Activated CD8-positive, alpha-beta memory T cell treated with anti-CD3 and anti-CD28 coated beads for 24 hours (primary cell): ENCODE results near the gene RNF112.
A peak's percentile ranks its signal among the peaks of the same experiment; 100 is the strongest.
"Not testable (repeated sequence)": the region's sequence is repeated elsewhere in the genome, so short reads cannot be mapped to it uniquely, and the experiment has no call there.

Experiments used
- DNase-seq: peaks from one replicate; pipeline ENCODE4 v3.0.0-alpha.2; 2020

RNF112 gene

DNA sequence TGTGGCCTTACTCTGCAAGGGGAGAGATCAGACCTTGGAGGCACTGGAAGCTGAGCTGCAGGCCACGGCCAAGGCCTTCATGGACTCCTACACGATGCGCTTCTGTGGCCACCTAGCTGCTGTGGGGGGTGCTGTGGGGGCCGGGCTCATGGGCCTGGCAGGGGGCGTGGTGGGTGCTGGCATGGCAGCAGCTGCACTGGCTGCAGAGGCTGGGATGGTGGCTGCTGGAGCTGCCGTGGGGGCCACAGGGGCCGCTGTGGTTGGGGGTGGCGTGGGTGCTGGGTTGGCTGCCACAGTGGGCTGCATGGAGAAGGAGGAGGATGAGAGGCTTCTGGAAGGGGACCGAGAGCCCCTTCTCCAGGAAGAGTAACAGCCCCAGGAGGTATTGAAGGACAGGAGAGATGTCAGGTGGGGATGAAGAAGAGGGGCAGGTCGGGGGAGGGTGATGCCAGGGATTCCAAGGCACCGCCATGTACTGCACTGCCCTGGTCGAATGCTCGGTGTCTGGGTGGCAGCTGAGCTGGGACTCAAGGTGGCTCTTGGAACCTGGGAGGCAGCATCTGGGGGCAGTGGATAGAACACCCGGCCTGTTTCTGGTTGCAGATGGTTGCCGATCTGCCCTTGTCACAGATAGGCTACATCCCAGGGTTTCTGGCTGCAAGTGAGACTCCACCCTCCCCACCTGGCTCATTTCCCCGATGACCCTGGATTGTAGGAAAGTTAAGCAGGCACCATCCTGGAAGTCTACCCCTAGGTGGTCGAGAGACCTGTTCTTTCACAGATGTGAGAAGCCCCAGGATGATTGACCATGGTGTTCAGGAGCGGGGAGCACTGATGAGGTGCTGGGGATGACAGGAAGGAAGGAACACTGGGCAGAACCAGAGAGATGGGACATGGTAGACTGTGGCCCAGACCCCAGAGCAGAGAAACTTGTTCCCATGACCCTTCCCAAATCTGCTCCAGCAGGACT lies 5.1 kb downstream of the RNF112 start:
- DNase-seq, result no peak

DNA sequence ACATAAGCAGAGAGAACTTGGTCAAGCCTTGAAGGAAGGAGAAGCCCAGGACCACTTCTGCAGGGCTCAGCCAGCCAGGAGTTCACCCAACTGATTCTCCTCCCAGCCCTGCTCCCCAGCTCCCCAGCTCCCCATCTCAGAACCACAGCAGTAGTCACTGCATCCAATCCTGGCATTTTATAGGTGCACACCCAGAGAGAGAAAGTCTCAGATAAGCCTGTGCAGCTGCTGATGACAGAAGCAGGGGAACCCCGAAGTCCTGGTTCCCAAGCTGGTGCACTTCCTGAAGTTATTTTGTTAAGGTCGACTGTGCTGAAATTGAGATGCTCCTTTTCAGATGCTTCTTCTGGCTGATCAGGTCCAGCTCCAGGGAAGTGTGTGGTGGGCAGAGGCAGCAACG lies 6.6 kb downstream of the RNF112 start:
- DNase-seq, result no peak

DNA sequence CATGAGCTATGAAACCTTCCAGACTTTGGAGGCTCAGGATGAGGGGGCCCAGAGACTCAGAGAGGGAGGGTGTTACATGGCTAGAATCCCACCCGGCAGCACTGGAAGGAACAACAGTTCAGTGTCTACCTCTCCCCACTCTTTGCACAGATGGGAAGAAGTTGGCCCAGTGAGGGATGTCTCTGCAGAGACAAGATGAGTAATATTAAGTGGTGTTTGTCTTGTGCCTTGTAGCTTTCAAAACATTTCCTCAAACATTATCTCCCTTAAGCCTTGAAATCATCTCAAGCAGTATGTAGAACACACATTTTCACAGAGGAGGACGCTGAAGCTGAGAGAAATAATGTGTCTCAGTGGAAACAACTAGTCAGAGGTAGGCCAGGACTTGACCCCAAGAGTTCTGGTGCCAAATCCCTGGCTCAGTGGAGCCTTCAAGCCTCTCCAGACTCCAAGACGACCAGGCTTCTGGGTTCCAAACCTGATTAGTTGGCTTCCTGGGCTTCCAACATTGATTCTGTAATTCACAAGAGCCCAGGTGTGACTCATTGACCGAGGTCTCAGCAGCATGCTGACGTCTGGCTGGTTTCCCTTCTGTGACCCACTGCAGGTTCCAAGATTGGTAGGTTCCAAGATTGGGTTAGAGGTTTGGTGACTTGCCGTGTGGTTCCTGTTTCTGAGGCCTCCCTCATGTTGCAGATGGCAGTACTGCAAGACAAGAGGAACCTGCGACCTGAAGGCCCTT lies 7.4 kb downstream of the RNF112 start:
- no peak for DNase-seq

DNA sequence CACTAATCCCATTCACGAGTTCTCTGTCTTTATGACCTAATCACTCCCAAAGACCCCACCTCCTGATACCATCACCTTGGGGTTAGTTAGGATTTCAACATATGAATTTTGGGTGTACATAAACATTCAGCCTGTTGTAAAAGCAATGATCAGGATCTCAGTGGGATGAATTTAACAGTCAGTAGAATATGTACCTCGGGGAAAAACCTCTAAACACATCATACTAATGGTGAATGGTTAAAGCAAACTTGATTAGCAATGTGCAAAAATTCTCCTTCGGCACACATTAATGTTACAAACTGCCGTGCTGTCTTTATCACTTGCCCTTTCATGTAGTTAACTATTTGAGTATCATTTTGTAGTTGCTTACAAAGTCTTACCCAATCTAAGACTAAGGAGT lies 10.2 kb downstream of the RNF112 start:
- DNase-seq, result no peak

DNA sequence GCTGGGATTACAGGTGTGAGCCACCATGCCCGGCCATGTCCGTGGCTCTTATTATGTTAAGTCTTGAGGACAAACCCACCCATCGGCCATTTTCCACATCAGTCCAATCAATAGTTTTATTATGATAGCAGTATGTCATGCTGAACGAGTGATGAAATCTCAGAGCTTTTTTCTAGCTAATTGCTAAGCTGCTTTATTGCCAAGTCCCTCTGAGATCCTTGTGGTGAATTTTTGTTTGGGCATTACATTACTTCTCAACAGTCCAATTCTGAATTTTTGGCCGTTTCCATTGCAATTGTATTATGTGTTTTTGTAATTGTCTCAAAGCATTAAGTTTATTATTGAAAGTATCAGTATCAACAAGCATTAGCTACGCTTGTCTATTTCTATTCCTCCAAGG lies 10.9 kb downstream of the RNF112 start:
- no peak for DNase-seq

DNA sequence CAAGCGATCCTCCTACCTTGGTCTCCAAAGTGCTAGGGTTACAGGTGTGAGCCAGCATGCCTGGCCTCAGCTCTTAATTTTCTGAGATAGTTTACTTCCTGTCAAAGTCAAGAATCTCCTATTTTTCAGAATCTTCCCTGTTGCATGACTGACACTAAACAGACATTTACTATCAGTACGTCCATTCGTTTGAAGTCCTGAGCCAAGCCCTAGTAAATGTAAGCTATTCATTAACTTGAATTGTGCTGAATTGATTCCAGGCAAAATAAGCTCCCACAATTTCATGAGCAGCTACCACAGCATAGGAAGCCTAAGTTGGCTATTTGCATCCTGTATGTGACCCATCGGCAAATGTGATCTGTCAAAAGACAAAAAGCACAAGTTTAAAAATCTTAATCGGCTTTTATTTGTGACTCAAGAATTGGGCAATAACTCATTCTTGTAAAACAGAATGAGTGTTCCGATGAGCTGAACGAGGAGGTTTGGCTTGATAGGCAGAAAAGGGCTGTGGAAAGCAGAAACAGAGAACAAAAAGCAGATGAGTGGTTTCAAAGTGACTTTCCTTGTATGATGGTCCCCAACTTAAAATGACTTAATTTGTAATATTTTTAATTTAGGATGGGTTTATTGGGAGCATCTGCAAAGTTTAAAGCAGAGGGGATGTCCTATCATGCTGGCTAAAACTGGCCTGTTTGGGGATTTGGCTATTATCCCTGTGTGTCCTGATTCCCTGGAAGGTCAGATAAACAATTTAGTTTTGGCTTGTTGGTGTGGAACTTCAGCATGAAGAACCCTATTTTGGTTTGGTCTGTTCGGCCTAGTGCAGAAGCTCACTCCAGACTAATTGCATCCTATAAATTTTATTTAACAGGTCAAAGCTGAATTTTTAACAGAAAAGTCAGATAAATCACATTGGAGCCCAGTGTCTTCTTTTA lies 14.2 kb downstream of the RNF112 start:
- DNase-seq, result no peak

DNA sequence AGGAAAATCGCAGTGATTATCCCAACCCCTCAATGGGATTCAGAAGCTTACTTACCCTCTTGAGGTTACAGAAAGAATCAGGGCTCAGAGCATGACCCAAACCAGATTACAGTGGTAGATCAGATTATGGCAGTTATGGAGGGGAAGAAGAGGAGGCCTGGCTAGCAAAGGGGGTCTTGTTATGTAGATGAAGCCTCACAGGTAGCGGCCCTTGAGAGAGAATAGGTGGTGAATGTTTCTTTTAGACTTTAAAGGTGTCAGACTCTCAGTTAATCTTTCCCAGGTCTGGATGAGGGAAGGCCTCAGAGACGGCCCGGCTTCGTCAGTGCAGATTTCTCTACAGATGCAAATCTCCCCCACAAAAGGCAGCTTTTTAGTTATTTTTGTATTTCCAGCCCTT lies 15.6 kb downstream of the RNF112 start:
- no peak for DNase-seq

DNA sequence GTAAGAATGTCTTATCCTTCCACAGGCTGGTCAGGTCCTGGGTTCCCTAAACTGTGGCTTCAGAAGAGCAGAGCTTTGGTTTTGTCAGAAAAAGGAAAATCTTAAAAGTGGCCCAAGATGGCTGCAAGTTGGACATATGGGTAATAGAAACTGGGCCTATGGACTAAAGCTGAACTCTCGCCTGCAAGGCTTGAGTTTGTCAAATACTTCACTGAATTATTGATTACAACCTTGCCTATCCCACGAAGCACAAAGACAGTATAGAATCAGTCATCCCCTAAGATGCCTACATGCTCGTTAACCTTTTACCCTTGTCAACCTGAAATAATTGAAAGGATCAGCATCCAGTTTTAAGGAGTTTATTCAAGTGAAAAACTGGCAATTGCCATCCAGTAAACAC lies 20.7 kb downstream of the RNF112 start:
- no peak for DNase-seq

DNA sequence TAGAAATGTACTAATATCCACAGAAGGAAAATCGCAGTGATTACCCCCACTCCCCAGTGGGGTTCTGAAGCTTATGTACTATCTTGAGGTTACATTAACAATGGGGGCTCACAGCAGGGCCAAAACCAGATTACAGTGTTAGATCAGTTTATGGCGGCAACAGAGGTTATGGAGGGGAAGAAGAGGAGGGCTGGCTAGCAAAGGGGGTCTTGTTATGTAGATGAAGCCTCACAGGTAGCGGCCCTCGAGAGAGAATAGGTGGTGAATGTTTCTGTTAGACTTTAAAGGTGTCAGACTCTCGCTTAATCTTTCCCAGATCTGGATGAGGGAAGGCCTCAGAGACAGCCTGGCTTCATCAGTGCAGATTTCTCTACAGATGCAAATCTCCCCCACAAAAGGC lies 22.2 kb downstream of the RNF112 start:
- no peak for DNase-seq

DNA sequence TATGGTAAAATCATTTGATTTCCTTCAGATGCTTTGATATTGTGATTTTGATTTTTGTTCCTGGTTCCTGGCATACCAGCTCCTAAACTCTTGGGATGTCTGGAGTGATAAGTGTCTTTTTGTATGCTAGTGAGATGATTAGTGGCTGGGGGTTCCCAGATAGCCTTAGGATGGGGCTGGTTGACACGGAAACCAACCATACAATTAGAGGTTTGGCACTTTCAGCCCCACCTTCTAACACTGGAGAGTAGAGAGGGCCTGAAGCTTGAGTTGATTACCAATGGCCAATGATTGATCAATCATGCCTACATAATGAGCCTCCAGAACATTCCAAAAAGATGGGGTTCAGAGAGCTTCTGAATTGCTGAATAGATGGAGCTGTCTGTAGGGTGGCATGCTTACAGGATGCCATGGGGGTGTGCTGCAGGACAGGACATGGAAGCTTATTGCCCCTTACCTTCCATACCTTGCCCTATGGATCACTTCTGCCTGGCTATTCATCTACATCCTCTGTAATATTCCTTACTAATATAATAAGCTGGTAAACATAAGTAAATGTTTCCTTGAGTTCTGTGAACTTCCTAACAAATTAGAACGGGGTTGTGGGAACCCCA lies 22.8 kb downstream of the RNF112 start:
- no peak for DNase-seq

DNA sequence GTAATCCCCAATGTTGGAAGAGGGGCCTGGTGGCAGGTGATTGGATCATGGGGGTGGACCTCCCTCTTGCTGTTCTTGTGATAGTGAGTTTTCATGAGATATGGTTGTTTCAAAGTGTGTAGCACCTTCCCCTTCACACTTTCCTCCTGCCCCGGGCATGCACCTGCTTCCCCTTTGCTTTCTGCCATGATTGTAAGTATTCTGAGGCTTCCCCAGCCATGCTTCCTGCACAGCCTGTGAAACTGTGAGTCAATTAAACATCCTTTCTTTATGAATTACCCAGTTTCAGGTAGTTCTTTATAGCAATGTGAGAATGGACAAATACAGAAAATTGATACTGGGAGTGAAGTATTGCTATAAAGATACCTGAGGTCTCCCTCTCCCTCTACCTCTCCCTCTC lies 29.4 kb downstream of the RNF112 start:
- DNase-seq, result no peak

DNA sequence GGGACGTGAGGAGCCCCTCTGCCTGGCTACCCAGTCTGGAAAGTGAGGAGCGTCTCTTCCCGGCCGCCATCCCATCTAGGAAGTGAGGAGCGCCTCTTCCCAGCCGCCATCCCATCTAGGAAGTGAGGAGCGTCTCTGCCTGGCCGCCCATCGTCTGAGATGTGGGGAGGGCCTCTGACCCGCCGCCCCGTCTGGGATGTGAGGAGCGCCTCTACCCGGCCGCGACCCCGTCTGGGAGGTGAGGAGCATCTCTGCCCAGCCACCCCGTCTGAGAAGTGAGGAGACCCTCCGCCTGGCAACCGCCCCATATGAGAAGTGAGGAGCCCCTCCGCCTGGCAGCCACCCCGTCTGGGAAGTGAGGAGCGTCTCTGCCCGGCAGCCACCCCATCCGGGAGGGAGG lies 30.3 kb downstream of the RNF112 start:
- not testable (repeated sequence) for DNase-seq

DNA sequence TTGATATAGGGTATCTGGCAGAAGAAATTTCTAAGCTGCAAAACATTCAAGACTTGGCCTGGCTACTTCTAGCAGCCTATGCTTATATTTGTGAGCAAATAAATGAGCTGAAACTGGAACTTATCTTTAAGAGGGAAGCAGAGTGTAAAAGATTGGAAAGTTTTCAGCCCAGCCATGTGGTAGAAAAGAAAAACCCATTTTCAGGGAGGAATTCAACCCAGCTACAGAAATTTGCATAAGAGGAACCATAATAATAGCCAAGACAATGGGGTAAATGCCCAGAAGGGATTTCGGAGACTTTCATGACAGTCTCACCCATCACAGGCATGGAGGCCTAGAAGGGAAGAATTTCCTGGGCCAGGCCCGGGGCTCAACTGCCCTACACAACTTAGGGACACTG lies 31.7 kb downstream of the RNF112 start:
- DNase-seq, result no peak

DNA sequence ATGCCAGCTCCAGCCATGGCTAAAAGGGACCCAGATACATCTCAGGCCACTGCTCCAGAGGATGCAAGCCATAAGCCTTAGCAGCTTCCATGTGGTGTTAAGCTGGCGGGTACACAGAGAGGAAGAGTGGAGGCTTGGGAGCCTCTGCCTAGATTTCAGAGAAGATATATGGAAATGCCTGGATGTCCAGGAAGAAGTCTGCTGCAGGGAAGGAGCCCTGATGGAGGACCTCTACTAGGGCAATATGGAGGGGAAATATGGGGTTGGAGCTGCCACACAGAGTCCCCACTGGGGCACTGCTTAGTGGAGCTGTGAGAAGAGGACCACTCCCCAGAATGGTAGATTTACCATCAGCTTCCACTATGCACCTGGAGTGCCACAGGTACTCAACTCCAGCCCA lies 32.1 kb downstream of the RNF112 start:
- DNase-seq, result no peak

DNA sequence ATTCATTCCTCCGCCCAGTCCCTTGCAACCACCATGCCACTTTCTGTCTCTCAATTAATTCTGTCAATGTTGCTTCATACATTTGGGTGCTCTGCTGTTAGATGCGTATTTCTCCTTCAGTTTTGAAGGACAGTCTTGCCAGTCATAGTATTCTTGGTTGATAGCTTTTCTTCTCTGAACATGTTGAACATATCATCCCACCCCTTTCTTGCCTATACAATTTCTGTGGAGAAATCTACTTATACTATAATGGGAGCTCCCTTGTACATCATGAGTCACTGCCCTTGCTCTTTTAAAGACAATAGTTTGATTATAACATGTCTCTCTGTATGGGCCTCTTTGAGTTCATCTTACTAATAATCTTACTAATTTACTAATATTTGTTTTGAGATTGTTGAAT lies 34.1 kb downstream of the RNF112 start:
- no peak for DNase-seq

DNA sequence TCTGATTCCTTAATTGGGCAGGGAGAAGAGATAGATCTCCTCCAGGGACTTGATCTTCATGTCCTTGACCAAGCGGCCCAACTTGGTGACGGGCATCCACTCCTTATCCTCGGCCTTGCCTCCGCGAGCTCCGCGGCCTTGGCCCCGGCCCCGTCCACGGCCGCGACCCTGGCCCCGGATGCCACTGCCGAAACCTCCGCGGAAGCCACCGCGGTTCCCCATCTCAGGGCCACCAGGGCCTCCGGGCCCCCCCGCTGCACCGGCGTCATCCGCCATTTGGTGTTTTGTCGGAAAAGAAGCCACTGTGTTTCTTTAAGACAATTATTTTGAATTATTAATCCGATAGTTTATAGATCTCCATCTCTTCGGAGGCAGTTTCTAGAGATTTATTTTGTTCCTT lies 35.5 kb downstream of the RNF112 start:
- not testable (repeated sequence) for DNase-seq

DNA sequence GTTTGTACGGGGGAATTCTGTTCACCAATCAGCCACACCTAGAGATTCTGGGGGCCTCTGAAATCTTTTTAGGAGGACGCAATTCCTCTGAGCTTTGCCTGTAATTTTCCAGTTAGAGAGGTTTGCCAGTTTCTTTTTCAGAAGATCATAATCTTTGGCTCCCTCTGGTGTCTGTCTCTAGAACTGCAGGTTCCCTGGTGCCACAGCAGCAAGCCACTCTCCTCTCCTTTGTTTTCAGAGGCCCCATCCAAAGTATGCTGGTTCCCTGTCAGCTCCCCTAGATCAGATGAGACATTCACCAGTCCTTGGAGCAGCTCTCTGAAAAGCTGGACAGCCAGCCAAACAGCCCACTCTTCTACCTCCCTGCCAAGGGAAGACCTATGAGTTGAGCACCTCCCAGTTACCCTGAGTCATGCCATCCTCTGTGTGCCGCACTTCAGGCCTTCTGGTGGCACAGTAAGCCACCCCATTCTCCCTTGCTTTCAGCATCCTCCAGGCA lies 36.1 kb downstream of the RNF112 start:
- DNase-seq, result peak; percentile 82

DNA sequence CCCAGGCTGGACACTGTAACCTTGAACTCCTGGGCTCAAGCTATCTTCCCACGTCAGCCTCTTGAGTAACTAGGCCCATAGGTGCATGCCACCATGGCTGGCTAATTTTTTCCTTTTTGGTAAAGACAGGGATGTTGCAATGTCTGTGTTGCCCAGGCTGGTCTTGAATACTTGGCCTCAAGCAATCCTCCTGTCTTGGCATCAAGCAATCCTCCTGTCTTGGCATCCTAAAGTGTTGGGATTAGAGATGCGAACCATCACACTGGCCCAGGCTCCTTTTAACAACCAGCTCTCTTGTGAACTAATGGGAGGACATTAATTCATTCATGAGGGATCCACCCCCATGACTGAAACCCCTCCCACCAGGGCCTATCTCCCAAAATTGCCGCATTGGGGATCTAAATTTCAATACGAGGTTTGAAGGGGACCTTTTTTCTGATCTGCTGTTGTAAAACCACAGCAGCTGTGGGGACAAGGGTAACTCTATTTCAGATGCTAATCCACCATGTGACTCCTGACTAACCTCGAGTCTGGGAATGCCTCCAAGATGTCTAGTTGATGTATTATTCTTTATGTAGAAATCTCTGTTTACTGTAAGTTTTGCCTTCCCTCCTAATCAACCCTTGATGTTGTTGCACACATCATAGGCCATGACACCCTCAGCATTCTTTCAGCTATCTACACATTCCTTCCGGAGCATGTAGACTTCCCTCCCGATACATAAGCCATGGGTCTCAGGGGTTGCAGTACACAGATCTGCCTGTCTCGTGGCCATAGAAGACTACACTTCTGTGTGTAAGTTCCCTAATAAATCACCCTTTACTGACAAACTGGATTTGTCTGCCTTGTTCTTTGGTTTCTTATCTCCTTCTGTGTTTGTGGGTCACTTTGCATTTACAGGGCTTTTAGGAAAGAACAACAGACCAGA lies 37.6 kb downstream of the RNF112 start:
- DNase-seq, result no peak

DNA sequence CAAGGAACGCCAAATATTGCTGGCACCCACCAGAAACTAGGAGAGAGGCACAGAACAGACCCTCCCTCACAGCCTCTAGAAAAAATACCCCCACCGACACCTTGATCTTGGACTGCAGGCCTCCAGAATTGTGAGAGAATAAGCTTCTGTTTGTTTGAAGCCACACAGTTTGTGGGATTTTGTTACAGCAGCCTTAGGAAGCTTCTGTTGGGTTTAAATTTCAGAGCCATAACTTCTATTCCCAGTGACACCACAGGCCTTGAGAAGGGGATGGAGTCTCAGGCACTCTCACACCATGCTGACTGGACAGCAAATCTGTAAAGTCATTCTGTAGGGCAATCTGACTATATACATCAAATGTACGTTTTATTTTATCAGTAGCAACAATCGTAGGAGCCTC lies 38.6 kb downstream of the RNF112 start:
- no peak for DNase-seq

DNA sequence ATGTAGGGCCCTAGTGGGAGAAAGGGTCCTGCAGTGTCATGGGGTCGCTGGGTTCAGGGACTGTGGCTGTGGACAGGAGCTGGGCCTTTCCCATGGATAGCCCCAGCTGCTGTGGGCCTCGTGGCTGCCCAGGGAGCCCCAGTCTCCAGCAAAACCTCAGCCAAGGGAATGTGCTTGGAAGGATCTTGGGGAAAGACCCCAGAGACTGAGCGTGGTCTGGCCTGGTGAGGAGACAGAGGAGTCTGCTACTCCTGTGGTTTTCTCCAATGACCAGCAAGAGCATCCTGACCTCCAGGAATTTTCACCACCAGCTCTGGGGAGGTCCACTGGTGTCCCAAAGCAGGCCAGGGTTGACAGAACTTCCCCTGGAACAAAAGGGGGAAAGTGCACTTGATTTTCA lies 42.3 kb downstream of the RNF112 start:
- DNase-seq, result no peak

DNA sequence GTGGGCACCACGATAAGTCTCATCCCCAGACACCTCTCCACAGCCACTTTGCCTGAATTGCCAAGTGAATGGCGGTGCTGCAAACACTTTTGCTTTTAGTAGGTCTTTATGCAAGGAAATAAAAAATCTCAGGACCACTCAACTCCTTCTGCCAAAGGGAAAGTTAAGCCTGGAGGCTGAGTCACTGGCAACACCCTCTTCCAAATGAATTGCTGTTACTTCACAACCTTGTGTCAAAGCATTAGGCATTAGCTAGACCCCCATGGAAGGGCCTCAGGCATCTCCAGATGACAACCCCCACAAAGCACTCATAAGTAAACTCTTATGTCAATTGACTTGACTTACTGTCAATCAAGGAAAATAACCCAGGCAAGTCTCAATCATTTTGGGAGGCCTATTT lies 43.0 kb downstream of the RNF112 start:
- no peak for DNase-seq
